Hematopoietic multipotent progenitor cell treated with erythropoietin and hydrocortisone succinate and interleukin-3 and kit ligand, for 8 days (in vitro differentiated cells): ENCODE data around the gene SLC4A4.

Experiments used
- DNase-seq: peaks from one replicate; pipeline ENCODE4 v3.0.0-alpha.2; 2015

Gene SLC4A4

DNA sequence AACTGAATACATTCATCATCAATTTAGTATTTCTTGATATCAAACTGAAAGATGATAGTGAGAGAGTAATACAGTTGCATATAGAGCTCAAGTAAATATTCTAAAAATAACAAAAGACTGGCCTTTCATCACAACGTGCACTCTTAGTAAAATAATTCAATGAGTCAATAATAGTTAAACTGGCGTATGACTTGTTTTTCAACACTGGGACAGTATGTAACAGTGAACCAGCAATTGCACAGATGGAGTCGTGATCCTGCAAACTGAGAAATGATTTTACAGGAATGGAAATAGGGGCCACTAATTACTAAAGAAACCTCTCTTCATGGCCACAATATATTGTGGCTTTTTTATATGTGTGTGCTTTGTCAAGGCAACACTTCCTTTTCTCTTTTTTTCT lies 137.4 kb downstream of the SLC4A4 start:
- no peak for DNase-seq

DNA sequence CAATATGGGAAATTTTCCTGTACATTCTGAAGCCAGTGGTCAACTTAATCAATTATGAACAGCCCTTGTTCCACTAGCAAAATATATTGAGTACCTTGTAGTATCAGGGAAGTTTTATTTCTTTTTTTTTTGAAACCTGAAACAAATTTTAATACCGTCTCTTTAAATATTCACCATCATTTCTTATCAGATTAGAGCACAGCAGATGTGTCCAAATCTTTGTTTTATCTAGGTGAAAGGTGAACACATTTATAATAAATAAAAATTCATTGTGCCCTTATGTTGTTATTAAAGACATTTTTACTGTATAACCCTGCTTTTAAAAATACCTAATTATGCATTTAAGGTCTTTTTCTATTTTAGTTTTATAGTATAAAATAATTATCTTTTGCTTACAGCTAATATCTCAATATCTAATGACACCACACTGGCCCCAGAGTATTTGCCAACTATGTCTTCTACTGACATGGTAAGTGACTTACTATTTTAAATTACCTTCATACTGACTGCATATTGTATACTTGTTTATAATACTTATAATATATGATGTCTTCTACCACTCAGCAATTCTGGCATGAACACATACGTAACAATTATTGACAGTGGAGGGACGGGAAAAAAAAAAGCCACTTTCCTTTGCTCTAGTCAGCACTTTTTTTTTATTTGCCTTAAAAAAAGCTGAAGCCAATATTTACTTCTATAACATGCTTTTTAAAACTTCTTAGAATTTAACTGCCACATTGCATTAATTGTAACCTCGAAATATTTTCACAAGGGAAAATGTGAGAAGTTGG lies 147.9 kb downstream of the SLC4A4 start:
- DNase-seq, result no peak

- DNase-seq, result no peak
These were observed 148.6 kb downstream of the SLC4A4 start for GRCh38 chr4:71487344-71487920.

DNA sequence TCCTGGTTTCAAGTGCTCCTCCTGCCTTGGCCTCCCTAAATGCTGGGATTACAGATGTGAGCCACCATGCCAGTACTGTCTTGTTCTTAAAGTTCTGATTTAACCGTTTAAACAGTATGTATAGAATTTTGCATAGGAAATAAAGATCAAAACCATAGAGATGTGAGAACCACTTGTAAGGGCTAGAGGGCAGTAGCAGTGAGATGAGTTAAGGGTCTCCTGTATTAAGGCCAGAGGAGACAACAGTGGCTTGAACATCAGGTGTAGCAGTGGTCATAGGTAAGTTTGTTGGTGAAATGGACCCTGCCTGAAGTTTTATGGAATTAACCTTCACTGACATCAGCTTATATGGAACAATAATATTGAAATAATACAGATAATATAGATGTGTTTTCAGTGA lies 155.7 kb downstream of the SLC4A4 start:
- DNase-seq, result no peak

DNA sequence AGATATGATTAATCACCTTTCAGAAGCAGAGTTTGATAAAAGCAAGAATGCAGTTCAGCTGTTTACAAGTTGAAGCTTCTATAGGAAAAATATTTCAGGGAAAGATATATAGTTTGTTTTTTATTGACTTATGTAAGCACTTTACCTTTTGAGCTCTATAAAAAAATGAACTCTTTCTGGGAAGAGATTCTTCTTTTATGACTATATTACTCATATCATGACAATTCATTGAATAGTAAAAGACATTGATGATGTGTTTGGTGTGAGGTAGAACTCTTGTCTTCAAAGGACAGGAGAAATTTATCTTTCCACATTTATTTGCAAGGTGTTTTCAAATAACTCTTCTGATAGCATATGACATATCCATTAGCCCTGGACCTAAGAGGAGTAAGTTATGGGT lies 156.6 kb downstream of the SLC4A4 start:
- DNase-seq, result no peak

DNA sequence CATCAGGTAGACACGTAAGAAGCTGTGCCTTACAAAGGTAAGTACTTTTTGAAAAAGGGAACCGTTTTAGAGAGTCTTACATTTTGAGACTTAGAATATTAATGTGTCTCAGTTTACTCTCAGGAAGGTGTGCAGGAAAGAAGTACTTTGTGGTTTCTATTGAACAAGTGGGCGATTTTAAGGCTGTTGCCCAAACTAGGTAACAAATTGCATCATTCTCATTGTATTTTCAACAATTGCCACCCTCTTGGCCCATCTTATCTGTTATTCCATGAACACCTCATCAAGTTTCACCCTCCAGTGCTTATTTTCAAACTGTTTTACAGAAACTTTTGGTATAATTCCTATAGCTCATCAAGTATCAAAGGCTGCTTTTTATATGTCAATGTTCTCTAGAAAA lies 158.3 kb downstream of the SLC4A4 start:
- DNase-seq, result no peak

GRCh38 chr4:71498002-71498401 lies 159.2 kb downstream of the SLC4A4 start:
- no peak for DNase-seq

- no peak for DNase-seq
These were observed 159.8 kb downstream of the SLC4A4 start for GRCh38 chr4:71498625-71499024.

DNA sequence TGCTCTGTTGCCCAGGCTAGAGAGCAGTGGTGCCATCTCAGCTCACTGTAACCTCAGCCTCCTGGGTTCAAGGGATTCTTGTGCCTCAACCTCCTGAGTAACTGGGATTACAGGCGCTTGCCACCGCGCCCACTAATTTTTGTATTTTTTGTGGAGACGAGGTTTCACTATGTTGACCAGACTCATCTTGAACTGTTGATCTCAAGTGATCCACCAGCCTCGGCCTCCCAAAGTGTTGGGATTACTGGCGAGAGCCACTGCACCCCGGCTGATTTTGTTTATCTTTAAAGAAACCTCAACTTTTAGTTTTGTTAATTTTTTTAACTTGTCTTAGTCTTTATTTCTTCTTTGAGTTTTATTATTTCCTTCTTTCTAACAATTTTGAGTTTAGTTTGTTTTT lies 163.2 kb downstream of the SLC4A4 start:
- DNase-seq, result no peak

DNA sequence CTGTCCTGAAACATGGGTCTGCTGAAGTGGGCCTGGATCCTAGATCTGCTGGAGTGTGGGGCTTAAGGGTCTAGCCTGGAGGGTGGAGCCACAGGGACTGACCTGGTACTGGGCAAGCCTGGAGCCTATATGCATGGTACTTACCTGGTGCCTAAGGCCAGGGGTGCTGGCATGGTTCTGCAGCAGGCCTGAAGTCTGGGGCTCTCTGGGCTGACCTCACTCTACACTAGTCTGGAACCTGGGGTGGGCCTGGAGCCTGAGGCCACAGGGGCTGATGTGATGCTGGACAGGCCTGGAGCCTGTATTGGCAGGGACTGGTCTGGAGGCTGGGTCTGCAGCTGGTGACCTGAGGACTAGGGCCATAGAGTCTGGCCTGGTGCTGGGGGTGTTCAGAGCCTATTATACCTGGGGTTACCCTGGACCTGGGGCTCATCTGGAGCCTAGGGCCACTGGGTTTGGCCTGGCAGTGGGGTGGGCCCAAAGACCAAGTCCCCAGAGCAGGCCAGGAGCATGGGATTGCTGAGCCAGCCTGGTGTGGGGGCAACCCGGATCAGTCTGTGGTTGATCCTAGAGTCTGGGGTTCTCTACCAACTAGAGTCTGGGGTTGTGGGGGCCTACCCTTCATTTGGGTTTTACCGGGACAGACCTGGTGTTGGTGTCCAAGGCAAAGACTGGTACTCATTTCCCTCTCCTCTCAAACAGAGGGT lies 179.6 kb downstream of the SLC4A4 start:
- DNase-seq, result no peak

DNA sequence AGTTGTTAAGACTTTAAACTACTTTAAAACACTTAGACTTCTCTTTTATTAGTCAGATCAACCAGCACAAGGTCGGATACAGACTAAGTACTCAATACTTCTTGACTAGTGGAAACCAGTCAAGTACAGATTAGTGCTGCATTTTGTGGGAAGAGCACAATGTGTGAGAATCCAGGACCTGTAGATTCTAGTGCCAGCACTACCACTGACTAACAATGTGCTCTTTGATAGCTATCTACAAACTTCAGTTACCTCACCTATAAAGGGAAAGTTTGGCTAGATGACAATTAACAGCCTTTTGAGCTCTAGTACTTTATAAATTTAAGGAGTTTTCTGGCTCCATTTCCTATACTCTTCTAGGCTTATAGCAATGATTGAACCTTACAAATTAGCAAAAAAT lies 181.5 kb downstream of the SLC4A4 start:
- no peak for DNase-seq

DNA sequence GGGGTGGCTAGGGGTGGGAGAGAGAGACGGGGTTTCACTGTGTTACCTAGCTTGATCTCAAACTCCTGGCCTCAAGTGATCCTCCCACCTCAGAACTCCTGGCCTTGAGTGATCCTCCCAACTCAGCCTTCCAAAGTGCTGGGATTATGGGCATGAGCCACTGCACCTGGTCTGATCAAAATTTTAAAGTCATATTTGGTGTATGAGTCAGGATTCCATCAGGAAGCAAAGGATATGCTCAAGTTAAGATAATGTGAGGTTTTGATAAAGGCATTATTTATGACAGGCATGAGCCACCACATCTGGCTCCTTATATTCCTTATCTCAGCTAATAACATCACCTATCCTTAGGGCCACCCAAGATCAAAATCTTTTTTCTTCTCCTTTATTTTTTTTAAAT lies 182.0 kb downstream of the SLC4A4 start:
- no peak for DNase-seq

- no peak for DNase-seq
These were observed 185.9 kb downstream of the SLC4A4 start for GRCh38 chr4:71524756-71525155.

- DNase-seq, result no peak
These were observed 188.0 kb downstream of the SLC4A4 start for GRCh38 chr4:71526637-71527406.

- DNase-seq, result no peak
These were observed 193.6 kb downstream of the SLC4A4 start for GRCh38 chr4:71532407-71532806.

DNA sequence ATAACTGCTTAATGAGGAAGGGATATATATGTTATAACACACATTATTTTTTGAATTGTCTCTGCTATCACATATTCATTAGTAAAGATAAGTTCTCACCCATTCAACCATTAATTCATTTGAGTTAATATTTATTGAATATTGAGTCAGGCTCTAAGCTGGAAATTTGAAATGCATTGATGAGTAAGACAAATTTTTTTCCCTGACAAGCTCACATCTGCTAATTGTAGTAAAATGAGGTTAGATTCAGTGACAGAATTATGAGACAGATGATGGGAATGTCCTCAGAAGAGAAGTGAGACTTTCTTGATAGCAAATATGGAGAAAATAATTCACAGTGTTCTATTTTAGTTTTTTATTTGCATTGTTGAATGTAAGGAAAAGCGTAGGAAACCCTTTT lies 194.3 kb downstream of the SLC4A4 start:
- no peak for DNase-seq

GRCh38 chr4:71537551-71538065 lies 198.8 kb downstream of the SLC4A4 start:
- no peak for DNase-seq

DNA sequence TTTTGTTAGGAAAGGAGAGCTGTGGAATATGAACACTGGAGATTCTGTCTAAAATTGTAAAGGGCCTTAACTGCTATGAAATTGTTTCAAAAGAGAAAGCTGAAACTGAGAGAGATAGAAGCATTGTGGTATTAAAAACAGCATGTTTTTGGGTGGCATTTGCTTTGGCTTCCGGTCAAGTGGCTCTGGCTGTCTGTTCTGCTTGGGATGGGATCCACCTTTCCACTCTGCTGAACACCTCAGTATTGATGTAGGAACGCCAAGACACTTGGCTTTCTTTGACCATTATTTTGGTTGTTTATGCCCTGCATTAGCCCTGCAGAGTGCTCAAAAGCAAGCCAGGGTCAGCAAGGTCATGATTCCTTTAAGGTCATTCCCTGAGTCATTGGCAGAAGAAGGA lies 199.7 kb downstream of the SLC4A4 start:
- DNase-seq, result no peak

DNA sequence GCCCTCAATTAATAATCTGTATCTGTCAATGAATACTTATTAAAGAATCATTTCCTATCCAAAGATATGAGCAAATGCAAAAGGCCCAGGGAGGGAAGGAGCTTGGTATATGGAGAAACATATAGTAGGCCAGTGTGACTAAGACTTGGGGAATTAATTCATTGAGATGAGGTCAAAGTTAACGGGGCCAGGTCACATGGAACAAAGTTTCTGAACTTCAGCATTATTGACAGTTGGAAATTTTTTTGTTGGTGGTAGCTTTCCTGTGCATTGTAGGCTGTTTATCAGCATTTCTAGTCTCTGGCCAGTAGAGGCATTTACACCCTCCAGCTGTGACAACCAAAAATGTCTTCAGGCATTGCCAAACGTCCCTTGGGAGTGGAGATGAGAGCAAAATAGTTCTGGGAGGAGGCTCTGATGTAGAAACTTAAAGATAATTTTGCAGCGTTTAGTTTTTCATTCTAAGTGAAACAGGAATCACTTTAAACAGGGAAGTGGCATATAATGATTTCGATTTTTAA lies 202.0 kb downstream of the SLC4A4 start:
- no peak for DNase-seq

GRCh38 chr4:71541541-71541940 lies 202.7 kb downstream of the SLC4A4 start:
- no peak for DNase-seq

- no peak for DNase-seq
These were observed 206.3 kb downstream of the SLC4A4 start for GRCh38 chr4:71545168-71545567.

DNA sequence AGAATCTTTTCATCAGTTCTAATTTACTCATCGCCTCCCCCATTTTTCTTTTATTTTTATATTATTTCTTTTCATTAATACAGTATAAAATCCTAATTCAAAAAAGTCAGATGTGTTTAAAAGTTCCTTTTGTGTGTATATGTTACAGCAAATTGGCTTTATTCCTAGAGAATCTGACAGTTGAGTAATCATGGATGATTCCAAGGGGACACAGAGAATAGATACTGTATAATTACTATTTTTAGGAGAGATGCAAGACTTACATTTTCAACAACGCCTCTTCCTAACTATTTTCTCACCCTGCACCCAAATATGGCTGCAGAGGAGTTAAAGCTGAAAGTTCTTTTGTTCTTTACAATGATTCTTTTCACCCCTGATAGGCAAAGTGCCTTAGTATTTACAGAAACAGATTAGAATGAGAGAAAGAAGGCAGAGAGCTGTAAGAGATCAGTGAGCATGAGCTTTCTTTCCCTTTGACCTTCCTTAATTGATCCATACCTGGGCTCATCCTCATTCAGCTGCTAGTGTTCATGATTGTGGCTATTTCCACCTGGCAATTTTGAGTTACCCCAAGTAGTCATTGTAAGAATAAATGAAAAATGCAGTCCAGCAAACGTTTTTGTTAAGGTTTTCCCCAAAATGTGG lies 210.8 kb downstream of the SLC4A4 start:
- DNase-seq, result no peak
